Mononuclear cell (primary cell): ENCODE results near the gene FAM181B. TPM values are rescaled to one million over a fixed set of nuclear protein-coding genes. Genes with fewer than 3 reads are reported as not detected.

ENCODE experiments used
- total RNA-seq: library from RNA; depleted of rRNA; stranded (reverse); fragments of >200 nt; gene quantifications from one replicate; pipeline ENCODE4 v1.2.3, GENCODE V29; 2012

The FAM181B gene
- total RNA-seq, 1 donor = under 0.01 TPM

Other genes with a start within 250 kb of the FAM181B start
- 46.7 TPM for gene PRCP, start 166.6 kb upstream of the FAM181B start, total RNA-seq
- 0.94 TPM for gene DDIAS, start 167.9 kb upstream of the FAM181B start, total RNA-seq